ENCODE measurements around the gene EEFSEC.

Gene EEFSEC

GRCh38 chr3:128457937-128458336 is 304.7 kb downstream of the EEFSEC start:
- no peak for DNase-seq (ENCODE audit: low read depth in 2 of 3, low spot score in 1 of 3)
